ELF-1 (cell line): ENCODE results near the gene KRTAP2-4.
"Not testable (repeated sequence)": the region's sequence is repeated elsewhere in the genome, so short reads cannot be mapped to it uniquely, and the experiment has no call there.

ENCODE experiments used
- DNase-seq: peaks from one replicate; pipeline ENCODE4 v3.0.0-alpha.2; 2016; ENCODE audit warnings: low read depth, low spot score

Gene KRTAP2-4

DNA sequence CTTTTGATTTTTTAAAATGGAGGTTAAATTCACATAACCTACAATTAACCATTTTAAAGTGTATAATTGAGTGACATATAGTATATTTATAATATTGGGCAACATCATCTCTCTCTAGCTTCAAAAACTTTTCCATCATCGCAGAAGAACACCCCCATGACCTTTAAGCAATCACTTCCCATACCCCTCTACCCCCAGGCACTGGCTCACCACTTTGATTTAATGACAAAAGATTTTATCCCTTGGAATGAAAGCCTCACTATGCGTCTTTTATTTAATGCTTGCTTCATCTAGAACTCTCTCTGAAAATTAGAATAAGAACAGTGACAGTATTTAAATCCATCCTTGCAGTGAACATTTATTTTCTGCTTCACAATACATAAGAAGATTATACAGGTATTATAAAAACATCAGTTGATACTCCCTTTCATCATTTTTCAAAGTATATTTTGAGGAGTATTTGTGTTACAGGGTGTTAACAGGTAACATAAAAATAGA is 27.8 kb downstream of the KRTAP2-4 start:
- DNase-seq, result no peak

DNA sequence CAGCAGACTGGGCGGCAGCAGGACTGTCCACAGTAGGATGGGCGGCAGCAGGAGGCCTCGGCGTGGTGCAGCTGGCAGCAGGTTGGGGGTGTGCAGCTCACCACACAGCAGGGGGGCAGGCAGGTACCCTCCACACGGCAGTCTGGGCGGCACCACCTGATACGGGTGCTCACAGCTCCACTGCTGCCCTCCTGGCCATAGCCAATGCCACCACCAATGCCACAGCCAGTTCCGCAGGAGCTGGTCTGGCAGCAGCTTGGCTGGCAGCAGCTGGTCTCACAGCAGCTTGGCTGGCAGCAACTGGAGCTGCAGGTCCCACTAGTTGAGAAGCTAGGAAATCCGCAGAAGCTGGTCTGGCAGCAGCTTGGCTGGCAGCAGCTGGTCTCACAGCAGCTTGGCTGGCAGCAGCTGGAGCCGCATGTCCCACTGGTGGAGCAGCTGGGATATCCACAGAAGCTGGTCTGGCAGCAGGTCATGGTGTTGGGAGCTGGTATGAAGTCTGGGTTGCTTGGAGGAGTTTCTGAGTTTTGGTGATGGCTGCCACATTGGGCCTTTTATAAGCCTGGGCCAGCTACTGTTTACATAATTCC is 31.2 kb downstream of the KRTAP2-4 start, which contains the start of gene KRTAP1-3:
Gene KRTAP1-3 (minus strand): TSS at position 529 of the 590 bp plus-strand sequence. CDS start 53 bp downstream, at position 476.
- DNase-seq, result not testable (repeated sequence)

- no peak for DNase-seq
Observed at GRCh38 chr17:41029633-41030245, 35.9 kb downstream of the KRTAP2-4 start, which contains the start of gene KRTAP1-4. KRTAP1-4 (minus strand) TSS chr17:41030195; CDS start chr17:41030078, 117 bp downstream.

DNA sequence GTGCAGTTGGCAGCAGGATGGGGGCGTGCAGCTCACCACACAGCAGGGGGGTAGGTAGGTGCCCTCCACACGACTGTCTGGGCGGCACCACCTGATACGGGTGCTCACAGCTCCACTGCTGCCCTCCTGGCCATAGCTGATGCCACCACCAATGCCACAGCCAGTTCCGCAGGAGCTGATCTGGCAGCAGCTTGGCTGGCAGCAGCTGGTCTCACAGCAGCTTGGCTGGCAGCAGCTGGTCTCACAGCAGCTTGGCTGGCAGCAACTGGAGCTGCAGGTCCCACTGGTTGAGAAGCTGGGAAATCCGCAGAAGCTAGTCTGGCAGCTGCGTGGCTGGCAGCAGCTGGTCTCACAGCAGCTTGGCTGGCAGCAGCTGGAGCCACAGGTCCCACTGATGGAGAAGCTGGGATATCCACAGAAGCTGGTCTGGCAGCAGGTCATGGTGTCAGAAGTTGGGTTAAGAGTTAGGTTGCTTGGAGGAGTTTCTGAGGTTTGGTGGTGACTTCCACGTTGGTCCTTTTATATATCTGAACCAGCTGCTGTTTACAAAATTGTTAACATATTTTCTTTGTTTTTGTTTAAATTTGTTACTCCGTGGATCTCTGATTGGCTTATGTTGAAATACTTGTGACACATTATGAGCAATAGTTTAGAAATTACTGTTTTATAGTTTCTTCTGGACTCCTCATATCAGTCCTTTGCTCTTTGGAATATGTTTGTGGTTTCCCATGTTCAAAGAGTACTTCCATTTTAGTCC is 38.8 kb downstream of the KRTAP2-4 start, which contains the start of gene KRTAP1-5:
Gene KRTAP1-5 (minus strand): TSS at position 494 of the 757 bp plus-strand sequence. CDS start 53 bp downstream, at position 441.
- DNase-seq, result no peak

- no peak for DNase-seq
Observed at GRCh38 chr17:41024697-41025096, 41.0 kb downstream of the KRTAP2-4 start.

- no peak for DNase-seq
Observed at GRCh38 chr17:41020336-41020735, 45.3 kb downstream of the KRTAP2-4 start.

DNA sequence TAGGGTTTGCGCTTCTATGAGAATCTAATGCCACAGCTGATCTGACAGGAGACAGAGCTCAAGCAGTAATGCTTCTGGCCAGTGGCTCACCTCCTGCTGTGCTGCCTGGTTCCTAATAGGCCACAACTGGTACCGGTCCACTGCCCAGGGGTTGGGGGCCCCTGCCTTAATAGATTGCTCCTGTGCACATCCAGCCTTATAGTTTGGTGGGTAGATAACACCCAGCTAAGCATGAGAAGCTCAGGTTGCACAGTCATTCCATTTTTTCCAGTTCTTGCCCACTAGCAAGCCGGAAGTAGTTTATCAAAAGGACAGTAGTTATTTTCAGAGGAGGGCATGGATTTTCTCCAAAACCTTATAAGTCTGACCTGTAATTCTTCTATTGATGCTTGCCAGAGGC is 46.3 kb downstream of the KRTAP2-4 start:
- DNase-seq, result no peak

DNA sequence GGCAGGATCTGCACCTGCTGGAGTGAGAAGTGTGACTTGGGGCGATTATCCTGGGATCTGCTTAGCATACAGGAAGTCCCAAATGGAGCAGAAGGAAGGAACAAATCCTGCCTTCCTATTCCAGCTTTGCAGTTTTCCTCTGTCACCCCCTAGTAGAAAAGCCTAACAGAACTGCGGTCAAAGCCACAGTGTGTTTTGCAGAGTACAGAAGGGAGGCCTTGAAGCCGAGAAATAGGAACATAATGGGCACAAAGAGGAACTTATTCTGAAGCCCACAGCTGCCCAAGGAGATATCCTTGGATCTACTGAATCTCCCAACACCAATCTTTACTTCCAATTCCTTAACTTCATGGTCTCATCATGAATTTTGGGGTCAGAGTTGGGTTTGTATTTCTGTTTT is 47.1 kb downstream of the KRTAP2-4 start:
- no peak for DNase-seq

DNA sequence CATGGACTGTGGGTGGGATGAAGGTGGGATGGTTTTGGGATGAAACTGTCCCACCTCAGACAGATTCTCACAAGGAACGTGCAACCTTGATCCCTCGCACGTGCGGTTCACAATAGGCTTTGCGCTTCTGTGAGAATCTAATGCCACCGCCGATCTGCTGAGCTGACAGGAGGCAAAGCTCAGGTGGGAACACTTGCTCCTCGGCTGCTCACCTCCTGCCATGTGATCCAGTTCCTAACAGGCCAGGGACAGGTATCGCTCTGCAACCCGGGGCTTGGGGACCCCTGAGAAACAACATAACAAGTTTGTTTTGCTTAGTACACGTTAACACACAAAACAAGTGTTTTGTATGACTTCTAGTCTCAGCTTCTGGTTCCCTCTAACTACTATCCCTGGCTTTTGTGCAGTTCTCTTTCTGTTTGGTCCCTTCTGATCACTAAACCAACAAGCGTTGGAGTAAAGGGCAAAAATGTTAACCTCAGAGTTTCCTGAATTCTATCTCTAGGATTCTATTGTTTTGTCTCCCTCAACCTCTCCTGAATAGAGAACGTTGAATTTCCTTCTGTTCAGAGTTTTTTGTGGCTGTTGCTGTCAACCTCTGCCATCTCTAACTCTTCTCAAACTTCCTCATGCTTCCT is 49.0 kb downstream of the KRTAP2-4 start:
- DNase-seq, result no peak

GRCh38 chr17:41015454-41015853 is 50.2 kb downstream of the KRTAP2-4 start:
- DNase-seq, result no peak
